Caki2 (cell line): ENCODE data around the gene CCT7. TPM values are rescaled to one million over a fixed set of nuclear protein-coding genes. Genes with fewer than 3 reads are reported as not detected.

Experiments
- DNase-seq: peaks from one replicate; pipeline ENCODE4 v3.0.0-alpha.2; 2015; ENCODE audit warnings: low read depth
- in situ Hi-C: cut with HindIII; loops from 2 replicates; pipeline ENCODE4 v1.10.0; 2016; ENCODE audit warnings: low sequenced_read_pairs, low pct_unique_long_range_greater_than_20kb, mixed read lengths
- total RNA-seq: library from RNA; depleted of rRNA; stranded (reverse); fragments of >200 nt; shearing (Covaris generic); gene quantifications from 2 replicates; pipeline ENCODE4 v1.2.3, GENCODE V29; 2014; ENCODE audit warnings: low replicate concordance

CCT7 gene
- total RNA-seq, 1 experiment from 2014 or later = 684 TPM

- no peak for DNase-seq
- in situ Hi-C loops = no loop called here
Observed at GRCh38 chr2:73250872-73251846, 17.1 kb downstream of the CCT7 start.

GRCh38 chr2:73252238-73253027, 18.3 kb downstream of the CCT7 start:
- in situ Hi-C loops = no loop called here
- no peak for DNase-seq

GRCh38 chr2:73253400-73253799, 19.3 kb downstream of the CCT7 start:
- in situ Hi-C loops = no loop called here
- no peak for DNase-seq

- in situ Hi-C loops = no loop called here
- no peak for DNase-seq
Observed at GRCh38 chr2:73253901-73254300, 19.8 kb downstream of the CCT7 start.

- no peak for DNase-seq
- in situ Hi-C loops = no loop called here
Observed at GRCh38 chr2:73254343-73255006, 20.4 kb downstream of the CCT7 start.

GRCh38 chr2:73255007-73255644, 21.0 kb downstream of the CCT7 start:
- no peak for DNase-seq
- in situ Hi-C loops = no loop called here

- DNase-seq = no peak
- in situ Hi-C loops = no loop called here
Observed at GRCh38 chr2:73255907-73256617, 22.0 kb downstream of the CCT7 start.

- DNase-seq = no peak
- in situ Hi-C loops = no loop called here
Observed at GRCh38 chr2:73256618-73256922, 22.5 kb downstream of the CCT7 start.

- no peak for DNase-seq
- in situ Hi-C loops = no loop called here
Observed at GRCh38 chr2:73257021-73257420, 22.9 kb downstream of the CCT7 start.

- in situ Hi-C loops = no loop called here
- no peak for DNase-seq
Observed at GRCh38 chr2:73257425-73258125, 23.5 kb downstream of the CCT7 start.

- DNase-seq = no peak
- in situ Hi-C loops = no loop called here
Observed at GRCh38 chr2:73258186-73258912, 24.2 kb downstream of the CCT7 start.

GRCh38 chr2:73258913-73259215, 24.8 kb downstream of the CCT7 start:
- DNase-seq = no peak
- in situ Hi-C loops = no loop called here

- in situ Hi-C loops = no loop called here
Observed at GRCh38 chr2:73259276-73259675, 25.2 kb downstream of the CCT7 start.

GRCh38 chr2:73259704-73260337, 25.7 kb downstream of the CCT7 start:
- DNase-seq = no peak
- in situ Hi-C loops = no loop called here

More at GRCh38 chr2:73259276-73259675, 25.2 kb downstream of the CCT7 start:
- DNase-seq = no peak

GRCh38 chr2:73260338-73260984, 26.4 kb downstream of the CCT7 start:
- in situ Hi-C loops = no loop called here
- peak; percentile 49 for DNase-seq

- DNase-seq = no peak
- in situ Hi-C loops = no loop called here
Observed at GRCh38 chr2:73262108-73262651, 28.1 kb downstream of the CCT7 start.
